Femur (tissue), 1 donor: Measurements from ENCODE around the gene GEMIN4.

ENCODE experiments used
- DNase-seq: peaks from one replicate; pipeline ENCODE4 v3.0.0-alpha.2; 2017

GEMIN4 gene

DNA sequence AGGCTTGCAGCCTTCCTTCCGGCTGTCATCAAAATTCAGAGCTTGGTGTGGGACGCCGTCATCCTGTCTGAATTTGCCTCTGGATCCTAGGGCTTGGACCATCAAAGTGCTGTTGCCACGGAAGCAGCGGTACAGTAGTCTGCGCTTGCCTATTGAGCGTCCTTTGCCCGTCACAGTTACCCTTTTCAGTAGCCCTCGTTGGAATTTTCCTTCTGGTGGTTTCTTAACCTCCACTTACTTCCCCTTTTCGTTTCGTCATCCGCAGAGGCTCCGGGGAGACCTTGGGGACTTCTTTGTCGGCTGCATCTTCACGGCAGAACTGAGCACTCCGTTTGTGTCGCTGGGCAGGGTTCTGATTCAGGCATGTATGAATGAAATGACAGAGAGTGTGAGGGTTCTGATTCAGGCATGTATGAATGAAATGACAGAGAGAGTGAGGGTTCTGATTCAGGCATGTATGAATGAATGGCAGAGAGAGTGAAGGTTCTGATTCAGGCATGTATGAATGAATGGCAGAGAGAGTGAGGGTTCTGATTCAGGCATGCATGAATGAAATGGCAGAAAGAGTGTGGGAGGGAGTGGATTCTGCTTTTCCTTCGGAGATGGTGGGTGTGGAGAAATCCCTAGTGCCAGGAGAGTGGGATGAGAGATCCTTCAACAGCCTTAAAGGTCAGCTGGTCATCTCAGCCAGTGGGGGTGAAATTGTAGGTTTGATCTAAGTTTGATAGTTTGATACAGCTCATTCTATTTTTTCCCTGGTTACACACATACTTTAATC lies 11.6 kb downstream of the GEMIN4 start:
- DNase-seq = no peak

DNA sequence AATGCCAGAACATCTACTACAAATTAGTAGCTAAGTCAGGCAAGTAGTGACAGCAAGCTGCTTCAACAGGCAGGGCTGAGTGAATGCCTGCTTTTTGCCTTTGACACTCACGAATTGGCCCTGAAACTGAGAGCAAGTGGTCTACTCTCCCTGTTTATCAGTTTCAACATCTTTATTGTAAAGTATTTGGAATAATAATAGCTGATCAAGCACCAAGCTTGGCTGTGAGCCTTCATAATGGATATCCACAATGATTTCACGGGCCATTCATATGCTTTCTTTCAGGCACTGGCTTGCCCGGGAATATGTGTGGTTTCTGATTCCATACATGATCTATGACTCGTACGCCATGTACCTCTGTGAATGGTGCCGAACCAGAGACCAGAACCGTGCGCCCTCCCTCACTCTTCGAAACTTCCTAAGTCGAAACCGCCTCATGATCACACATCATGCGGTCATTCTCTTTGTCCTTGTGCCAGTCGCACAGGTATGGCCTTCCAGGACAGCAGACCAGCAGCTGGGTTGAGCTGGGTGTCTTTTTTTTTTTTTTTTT lies 14.4 kb downstream of the GEMIN4 start:
- no peak for DNase-seq

DNA sequence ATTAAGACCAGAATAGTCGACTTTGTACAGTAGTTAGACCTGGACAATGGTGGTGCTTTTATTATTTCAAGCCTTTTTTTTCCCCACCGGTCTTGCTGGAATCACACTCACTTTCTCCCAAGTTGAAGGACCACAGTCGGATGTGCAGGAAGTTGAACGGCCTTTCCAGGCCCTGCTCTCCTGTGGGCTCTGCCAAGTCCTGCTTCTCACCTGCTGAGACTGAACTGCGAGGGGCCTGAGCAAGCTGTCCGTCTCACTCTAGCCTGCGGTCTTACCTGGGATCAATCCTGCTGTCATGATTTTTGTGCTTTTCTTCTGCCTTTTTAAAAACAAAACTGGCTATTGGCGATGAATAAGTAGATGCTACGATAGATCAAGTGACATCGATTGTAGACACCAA lies 18.3 kb downstream of the GEMIN4 start:
- no peak for DNase-seq

- peak; percentile 44 for DNase-seq
These were observed 19.0 kb downstream of the GEMIN4 start for GRCh38 chr17:732902-733720.

DNA sequence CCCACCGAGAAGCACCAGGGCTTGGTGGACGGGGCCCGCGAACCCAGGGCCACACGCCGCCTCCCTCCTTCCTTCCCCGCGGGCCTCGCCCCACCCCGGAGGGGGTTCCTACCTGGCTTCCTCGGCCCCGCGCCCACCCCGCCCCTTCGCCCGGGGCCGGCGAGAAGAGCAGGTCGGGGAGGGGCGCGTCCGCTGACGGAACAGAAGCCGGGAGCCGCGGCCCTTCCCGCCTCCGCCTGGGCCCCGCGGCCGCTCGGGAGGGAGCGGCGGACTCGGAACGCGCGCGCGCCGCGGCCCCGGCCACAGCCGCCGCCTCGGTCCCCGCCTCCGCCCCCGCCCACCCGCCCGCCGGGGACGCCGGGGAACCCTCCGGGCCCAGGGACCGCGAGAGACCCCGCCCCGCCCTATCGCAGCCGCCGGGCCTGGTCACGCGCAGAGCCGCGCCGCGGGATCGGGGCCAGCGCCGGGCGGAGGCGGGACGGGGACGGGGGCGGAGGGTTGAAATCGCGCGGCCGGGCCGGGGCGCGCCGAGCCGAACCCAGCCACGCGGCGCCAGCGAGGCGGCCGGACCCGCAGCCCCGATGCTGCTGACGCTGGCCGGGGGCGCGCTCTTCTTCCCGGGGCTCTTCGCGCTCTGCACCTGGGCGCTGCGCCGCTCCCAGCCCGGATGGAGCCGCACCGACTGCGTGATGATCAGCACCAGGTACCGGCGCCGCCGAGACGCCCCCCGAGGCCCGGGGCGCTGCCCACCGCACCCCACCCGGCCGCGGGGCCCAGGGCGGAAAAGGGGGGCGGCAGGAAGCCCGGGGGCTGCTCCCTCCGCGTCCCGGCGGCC lies 19.8 kb downstream of the GEMIN4 start, which contains the start of gene TLCD3A:
Gene TLCD3A, plus strand, starts transcription at position 530 of the 835 bp plus-strand sequence. Its CDS starts 52 bp downstream, at position 582.
- DNase-seq = peak; percentile 83

DNA sequence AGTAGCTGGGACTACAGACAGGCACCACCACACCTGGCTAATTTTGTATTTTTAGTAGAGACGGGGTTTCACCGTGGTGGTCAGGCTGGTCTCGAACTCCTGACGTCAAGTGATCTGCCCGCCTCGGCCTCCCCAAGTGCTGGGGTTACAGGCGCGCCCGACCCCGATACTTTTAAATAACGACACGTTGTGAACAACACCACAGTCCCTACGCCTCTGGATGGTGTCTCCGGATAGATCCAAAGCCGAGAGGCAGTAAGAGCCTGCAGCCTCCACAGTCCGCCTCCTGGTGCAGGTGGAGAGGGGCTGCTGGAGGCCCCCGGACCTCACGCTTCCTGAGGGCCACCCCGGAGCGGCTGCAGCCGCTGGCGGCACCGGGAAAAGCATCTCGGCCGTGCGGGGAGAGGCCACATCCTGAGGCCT lies 20.4 kb downstream of the GEMIN4 start:
- DNase-seq = peak; percentile 40

DNA sequence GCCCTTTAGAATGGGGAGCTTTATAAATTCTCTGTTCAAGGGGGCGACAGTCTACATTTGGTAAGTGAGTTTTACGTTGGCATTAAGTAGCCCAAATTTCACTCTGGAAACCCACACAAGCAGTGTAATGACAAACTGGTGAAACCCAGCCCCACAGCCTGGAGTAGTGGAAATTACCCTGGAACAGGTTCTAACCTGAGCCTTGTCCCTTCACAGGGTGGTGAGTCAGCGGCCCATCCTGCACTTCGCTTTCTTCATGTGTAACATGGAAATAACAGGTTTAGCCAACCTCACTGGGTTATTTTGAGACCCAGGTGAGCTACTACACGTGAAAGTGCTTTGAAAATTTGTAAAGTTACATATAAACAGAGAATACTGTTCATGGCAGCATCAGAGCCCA lies 23.2 kb downstream of the GEMIN4 start:
- DNase-seq = no peak

DNA sequence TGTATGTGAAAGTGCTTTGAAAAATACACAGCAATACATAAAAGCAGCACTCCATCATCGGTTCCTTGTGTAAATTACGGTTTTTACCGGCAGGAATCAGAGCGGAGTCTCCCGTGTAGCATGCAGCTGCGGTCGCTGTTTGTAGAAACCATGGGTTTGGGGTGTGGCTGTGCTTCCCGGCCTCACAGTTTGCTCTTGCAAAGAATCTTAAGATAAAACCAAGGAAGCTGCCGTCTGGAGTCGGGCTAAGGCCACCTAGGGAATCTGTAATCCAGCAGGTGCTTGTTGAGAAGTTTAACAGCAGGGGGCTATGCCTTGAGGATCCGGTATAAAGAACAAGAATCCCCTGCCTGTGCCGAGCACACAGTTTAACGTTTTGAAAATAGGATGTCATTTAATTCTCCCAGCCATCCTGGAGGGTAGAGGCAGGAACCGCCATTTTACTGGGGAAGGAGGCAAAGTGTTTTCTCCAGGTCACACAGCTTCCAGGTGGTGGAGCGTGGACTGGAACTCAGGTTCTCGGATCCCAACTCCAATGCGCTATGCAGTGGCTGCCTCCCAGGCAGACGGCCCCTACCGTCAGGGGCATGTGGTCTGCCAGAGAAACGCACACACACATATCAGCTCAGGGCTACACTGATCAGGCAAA lies 25.7 kb downstream of the GEMIN4 start:
- DNase-seq = no peak

DNA sequence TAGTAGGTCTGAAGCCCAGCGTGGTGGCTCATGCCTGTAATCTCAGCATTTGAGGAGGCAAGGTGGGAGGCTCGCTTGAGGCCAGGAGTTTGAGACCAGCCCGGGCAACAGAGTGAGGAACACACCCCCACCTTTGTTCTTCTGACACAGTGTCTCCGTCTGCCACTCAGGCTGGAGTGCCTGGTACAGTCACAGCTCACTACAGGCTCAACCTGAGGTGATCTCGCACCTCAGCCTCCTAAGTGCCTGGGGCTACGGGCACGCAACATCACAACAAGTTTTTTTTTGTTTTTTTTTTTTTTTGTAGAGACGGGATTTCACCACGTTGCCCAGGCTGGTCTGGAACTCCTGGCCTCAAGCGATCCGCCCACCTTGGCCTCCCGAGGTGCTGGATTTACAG lies 26.3 kb downstream of the GEMIN4 start:
- no peak for DNase-seq

- no peak for DNase-seq
These were observed 27.0 kb downstream of the GEMIN4 start for GRCh38 chr17:725084-725483.

DNA sequence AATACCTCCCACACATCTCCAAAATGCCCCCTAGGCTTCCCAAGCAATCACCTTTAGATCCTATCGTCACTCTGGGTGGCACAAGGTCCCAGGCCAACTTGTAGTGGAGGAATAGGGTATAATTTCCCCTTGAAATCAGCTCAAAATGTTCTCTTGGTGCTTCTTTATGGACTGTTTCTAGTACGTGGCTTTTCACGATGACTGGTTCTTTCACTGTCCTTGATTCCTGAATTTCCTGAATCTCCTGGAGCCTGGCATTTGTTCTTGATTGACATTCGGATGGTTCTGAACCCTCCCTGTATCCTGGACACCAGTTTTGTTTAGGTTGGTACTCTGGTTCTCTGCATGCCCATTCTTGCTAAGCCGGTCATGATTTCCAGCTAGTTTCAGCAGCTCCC lies 30.5 kb downstream of the GEMIN4 start:
- no peak for DNase-seq

DNA sequence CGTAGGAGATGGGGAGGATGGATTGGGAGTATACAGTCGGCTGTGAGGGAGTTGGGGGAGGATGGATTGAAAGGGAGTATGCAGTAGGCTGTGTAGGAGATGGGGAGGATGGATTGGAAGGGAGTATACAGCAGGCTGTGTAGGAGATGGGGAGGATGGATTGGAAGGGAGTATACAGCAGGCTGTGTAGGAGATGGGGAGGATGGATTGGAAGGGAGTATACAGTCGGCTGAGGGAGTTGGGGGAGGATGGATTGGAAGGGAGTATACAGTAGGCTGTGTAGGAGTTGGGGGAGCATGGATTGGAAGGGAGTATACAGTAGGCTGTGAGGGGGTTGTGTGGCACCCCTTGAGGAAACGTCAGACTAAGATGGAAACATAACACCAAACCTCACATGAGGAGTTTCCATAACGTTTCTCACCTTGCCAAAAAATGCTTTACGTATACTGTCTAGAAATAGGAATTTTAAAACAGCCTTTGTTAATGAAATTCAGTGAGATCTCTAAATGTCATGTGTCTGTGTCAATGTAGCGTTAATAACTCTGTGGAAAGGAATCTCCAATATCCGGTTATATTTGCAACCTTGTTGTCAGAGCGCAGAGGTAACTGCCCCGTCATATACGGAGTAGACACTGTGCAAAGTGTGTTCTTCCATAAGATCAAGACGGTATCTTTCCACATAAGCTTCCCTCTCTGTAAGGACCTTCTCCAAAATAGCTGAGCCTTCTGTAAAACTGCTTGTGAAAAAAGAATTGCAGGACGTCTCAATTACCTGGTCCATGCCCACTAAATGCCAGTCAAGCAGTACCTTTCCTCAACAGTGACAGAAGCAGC lies 31.1 kb downstream of the GEMIN4 start:
- DNase-seq = no peak

GRCh38 chr17:718075-718474 lies 34.0 kb downstream of the GEMIN4 start:
- no peak for DNase-seq

GRCh38 chr17:708132-708531 lies 43.9 kb downstream of the GEMIN4 start:
- no peak for DNase-seq

- DNase-seq = no peak
These were observed 46.2 kb downstream of the GEMIN4 start for GRCh38 chr17:705863-706262.

DNA sequence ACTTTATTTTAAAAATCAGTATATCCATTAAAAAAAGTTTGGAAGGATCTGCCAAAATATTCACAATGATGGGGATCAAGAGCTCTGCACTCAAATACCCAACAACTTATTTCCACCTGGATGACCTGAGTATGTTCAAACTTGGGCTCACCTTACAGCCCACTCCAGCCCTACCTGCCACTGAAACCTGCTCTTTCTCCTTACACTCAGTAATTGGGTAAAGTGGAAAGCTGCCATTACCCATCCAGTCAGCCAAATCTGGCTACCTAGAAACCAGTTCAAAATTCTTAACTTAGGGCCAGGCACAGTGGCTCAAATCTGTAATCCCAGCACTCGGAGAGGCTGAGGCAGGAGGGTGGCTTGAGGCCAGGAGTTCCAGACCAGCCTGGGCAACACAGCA lies 47.1 kb downstream of the GEMIN4 start:
- no peak for DNase-seq

DNA sequence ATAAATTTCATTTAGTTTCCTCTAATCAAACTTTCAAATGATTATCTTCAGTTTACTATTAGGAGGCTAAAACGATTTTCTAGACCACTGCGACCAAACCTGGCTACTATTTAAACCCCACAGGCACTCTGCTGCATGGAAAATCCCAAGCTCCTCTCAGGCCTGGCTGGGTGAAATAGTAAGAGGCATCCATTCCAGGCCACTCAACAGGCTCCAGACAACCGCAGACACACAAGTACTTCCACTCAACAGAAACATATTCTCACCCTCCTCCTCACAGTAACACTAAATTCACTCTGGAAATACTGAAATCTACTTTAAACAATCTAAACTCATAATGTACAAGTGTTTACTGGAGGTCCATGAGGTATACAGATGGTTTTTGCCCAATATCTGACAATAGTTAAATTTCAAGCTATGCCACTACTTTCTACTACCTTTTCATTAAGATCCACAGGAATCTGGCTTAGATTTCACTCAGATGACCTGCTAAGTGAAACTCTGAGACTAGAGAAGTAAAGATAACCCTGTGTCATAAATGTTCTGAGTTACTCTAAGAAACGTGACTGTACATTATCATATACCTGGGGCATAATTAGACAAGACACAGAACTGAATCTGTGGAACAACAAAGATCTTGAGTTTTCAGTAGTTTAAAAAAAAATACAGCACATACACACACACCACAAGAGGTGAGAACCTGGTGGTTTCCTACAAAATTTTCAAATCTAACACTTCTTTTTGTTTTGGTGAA lies 47.8 kb downstream of the GEMIN4 start:
- no peak for DNase-seq

GRCh38 chr17:703081-703875 lies 48.8 kb downstream of the GEMIN4 start:
- DNase-seq = no peak

DNA sequence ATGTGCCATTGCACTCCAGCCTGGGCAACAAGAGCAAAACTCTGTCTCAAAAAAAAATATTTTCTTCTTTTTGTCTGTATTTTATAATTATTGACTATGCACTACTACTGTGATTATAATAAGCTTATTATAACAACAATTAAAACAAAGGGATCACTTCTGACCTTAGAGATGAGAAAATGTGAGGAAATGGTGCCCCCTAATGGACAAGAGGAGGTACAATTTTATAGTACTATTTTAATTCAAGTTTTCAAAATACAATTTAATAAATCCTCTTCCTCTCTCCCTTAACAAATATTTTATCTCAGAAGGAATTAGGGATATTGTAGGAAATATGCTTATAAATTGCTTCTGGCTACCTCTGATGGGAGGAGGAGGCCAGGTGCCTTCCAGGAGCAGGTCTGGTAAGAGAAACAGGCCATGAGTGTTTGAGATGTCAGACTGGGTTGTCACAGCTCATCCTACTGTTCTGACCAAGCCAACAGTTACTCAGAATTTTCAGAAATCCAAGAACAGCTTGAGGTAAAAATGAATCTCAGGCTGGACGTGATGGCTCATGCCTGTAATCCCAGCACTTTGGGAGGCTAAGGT lies 51.5 kb downstream of the GEMIN4 start:
- no peak for DNase-seq
